K562 (cell line): ENCODE results near the gene PHTF1. TPM values are rescaled to one million over a fixed set of nuclear protein-coding genes. Genes with fewer than 3 reads are reported as not detected.

ENCODE experiments used
- ATAC-seq: fragments of 200-7000 bp; cut with Tn5 transposase; 3 replicates; pipeline ENCODE4 v1.9.1; 2020; ENCODE audit warnings: moderate library complexity
- BruUV-seq: library from RNA; stranded (reverse); fragments of 400-500 nt; replicated peaks from 2 replicates; lab custom pipeline; 2021; lab: Mats Ljungman, UMichigan
- CTCF ChIA-PET: fragments of 300-600 bp; formaldehyde crosslinking; extraction: SDS; loops from one replicate; lab custom pipeline; 2021; ENCODE audit warnings: low intra/inter-chr PET ratio; lab: Yijun Ruan, JAX
- POLR2A ChIA-PET: fragments of 300-600, 350-650 bp; sonication (Branson Sonifier 250); formaldehyde crosslinking; extraction: SDS; loops from one replicate; lab custom pipeline; 2021; ENCODE audit warnings: antibody characterized with exemption, inconsistent platforms; lab: Yijun Ruan, JAX
- DNase-seq, 4 experiments: peaks; one replicate each; pipeline versions ENCODE4 v3.0.0 to v3.0.0-alpha.2; 2011 to 2018; ENCODE audit warnings: low spot score in 3 of 4, mixed read lengths in 3 of 4; ENCODE audit errors: extremely low read depth in 1 of 4
- FAIRE-seq: peaks from 2 replicates; lab custom pipeline; 2011; peaks lifted over from hg19 to GRCh38; lab: Jason Lieb, UNC
- H2AFZ ChIP-seq: 2 replicates; pipeline ENCODE4 v1.6.0; 2011; ENCODE audit warnings: low read depth, low read length, control low read depth, inconsistent platforms
- H3K27ac ChIP-seq: fragments of 200-600 bp; 3 replicates; pipeline ENCODE4 v1.8.0; 2011; ENCODE audit warnings: low read depth, mild to moderate bottlenecking, control low read depth, inconsistent platforms, low read length, moderate library complexity, mixed read lengths; ENCODE audit errors: extremely low read depth
- H3K27me3 ChIP-seq, 2 experiments: fragments of 300-600 bp in 1 of 2; 2 replicates in 1 of 2; 3 replicates in 1 of 2; pipeline versions ENCODE4 v1.6.0 to v1.8.0; 2011; ENCODE audit warnings: inconsistent platforms in 2 of 2, low read length in 2 of 2, mild to moderate bottlenecking in 1 of 2, mixed read lengths in 1 of 2, moderate library complexity in 1 of 2; ENCODE audit not compliant: control insufficient read depth in 2 of 2, insufficient read depth in 2 of 2
- H3K36me3 ChIP-seq: fragments of 300-600 bp; 3 replicates; pipeline ENCODE4 v1.8.0; 2011; ENCODE audit warnings: mild to moderate bottlenecking, low read length, inconsistent platforms; ENCODE audit not compliant: control insufficient read depth, insufficient read depth
- H3K4me1 ChIP-seq, 2 experiments: fragments of 200-600 bp in 1 of 2; replicated peaks in 1 of 2; 2 replicates in 1 of 2; 3 replicates in 1 of 2; pipeline versions ENCODE4 v1.5.1 to v1.8.0; 2011; ENCODE audit warnings: inconsistent platforms in 2 of 2, low read length in 2 of 2, mild to moderate bottlenecking in 1 of 2, mixed read lengths in 1 of 2, moderate library complexity in 1 of 2; ENCODE audit not compliant: control insufficient read depth in 2 of 2, insufficient read depth in 2 of 2
- H3K4me2 ChIP-seq: 2 replicates; pipeline ENCODE4 v1.6.1; 2011; ENCODE audit warnings: low read length, control low read depth, inconsistent platforms, mixed read lengths; ENCODE audit not compliant: insufficient read depth
- H3K4me3 ChIP-seq: fragments of 200-600 bp; sonication (generic), shearing (Covaris generic); 2 replicates; pipeline ENCODE4 v1.5.1; 2016; ENCODE audit warnings: control low read depth, inconsistent platforms
- H3K79me2 ChIP-seq: fragments of 200-600 bp; 3 replicates; pipeline ENCODE4 v1.8.0; 2011; ENCODE audit warnings: low read length, inconsistent platforms; ENCODE audit not compliant: control insufficient read depth, insufficient read depth
- H3K9ac ChIP-seq, 2 experiments: 2 replicates each; pipeline versions ENCODE4 v1.6.0 to v1.6.1; 2011; ENCODE audit warnings: low read depth in 2 of 2, low read length in 2 of 2, control low read depth in 1 of 2, inconsistent platforms in 1 of 2, mild to moderate bottlenecking in 1 of 2, mixed read lengths in 1 of 2; ENCODE audit not compliant: insufficient read depth in 1 of 2
- H3K9me1 ChIP-seq: one replicate; pipeline ENCODE4 v1.6.0; 2011; ENCODE audit warnings: inconsistent platforms, mild to moderate bottlenecking, low read length, moderate library complexity; ENCODE audit not compliant: control insufficient read depth, insufficient read depth
- H3K9me3 ChIP-seq: replicated peaks from 2 replicates; pipeline ENCODE4 v1.5.1; 2011; ENCODE audit warnings: low read depth, low read length, inconsistent platforms; ENCODE audit not compliant: control insufficient read depth, insufficient read depth
- H4K20me1 ChIP-seq: replicated peaks from 2 replicates; pipeline ENCODE4 v1.6.1; 2011; ENCODE audit warnings: low read length, inconsistent platforms, mixed read lengths; ENCODE audit not compliant: control insufficient read depth, insufficient read depth
- GMEB1 ChIP-seq: fragments of 250-450 bp; sonication (Bioruptor Pico); IDR thresholded peaks from 2 replicates; pipeline ENCODE4 v1.4.0; 2020; ENCODE audit warnings: mild to moderate bottlenecking
- HMBOX1 ChIP-seq: sonication (generic); IDR thresholded peaks from 2 replicates; pipeline ENCODE4 v1.6.1; 2016
- JUND ChIP-seq, 2 experiments: IDR thresholded peaks; 2 replicates in 1 of 2; 3 replicates in 1 of 2; pipeline ENCODE4 v1.6.1; 2011; ENCODE audit warnings: borderline replicate concordance in 2 of 2, low read depth in 2 of 2, low read length in 2 of 2, improper control_type of control experiment in 1 of 2, missing biosample characterization in 1 of 2, missing genetic modification characterization in 1 of 2, missing genetic modification reagents in 1 of 2
- NCOA4 ChIP-seq: fragments of 450-650 bp; IDR thresholded peaks from 2 replicates; pipeline ENCODE4 v1.6.1; 2018; ENCODE audit warnings: mild to moderate bottlenecking; ENCODE audit not compliant: partially characterized antibody
- NCOR1 ChIP-seq: fragments of 450-650 bp; IDR thresholded peaks from 2 replicates; pipeline ENCODE4 v1.6.1; 2016; ENCODE audit warnings: mild to moderate bottlenecking, moderate library complexity
- SRSF9 ChIP-seq: fragments of 200-400 bp; formaldehyde crosslinking; IDR thresholded peaks from 2 replicates; pipeline ENCODE4 v1.6.1; 2017; ENCODE audit warnings: low read depth, low read length, borderline replicate concordance
- TBP ChIP-seq: optimal IDR thresholded peaks from 2 replicates; pipeline ENCODE3; 2011; ENCODE audit warnings: low read depth, low read length, improper control_type of control experiment
- ZNF239 ChIP-seq: fragments of 250-450 bp; sonication (Bioruptor Pico); IDR thresholded peaks from 2 replicates; pipeline ENCODE4 v1.4.0; 2020; ENCODE audit warnings: mild to moderate bottlenecking
- WGBS: fragments of 100-300 bp; shearing (Covaris generic); methylation state at CpG from one replicate; pipeline ENCODE4 v1.1.6; 2016; ENCODE audit warnings: low coverage, mixed read lengths; ENCODE audit not compliant: insufficient coverage; ENCODE audit errors: missing lambda C conversion rate; 5-methylcytosine and 5-hydroxymethylcytosine counted together
- in situ Hi-C: fragments of 300-500 bp; cut with MboI; formaldehyde crosslinking; loops from 4 replicates; pipeline ENCODE4 v1.15.0; 2018; ENCODE audit warnings: inconsistent platforms, mixed read lengths
- intact Hi-C: fragments of 100-400 bp; cut with micrococcal nuclease; formaldehyde crosslinking; loops from 2 replicates; pipeline ENCODE4 v1.14.2; 2022
- polyA plus RNA-seq, 8 experiments: library from polyadenylated mRNA; depleted of rRNA in 4 of 8; stranded (reverse) in 5 of 8; unstranded in 3 of 8; fragments of >200 nt; fragmentation: Nextera tagmentation in 2 of 8; fragmentation: Illumina TruSeq in 1 of 8; extraction: Ambion mirVana in 2 of 8; extraction: Trizol in 1 of 8; gene quantifications; 2 replicates each; pipeline versions ENCODE4 v1.2.1 to v1.2.3, GENCODE V29; 2011 to 2014; ENCODE audit warnings: inconsistent platforms in 1 of 8, missing spikeins in 1 of 8
- total RNA-seq, 7 experiments: library from RNA; depleted of rRNA in 6 of 7; stranded (reverse); fragments of >200 nt in 6 of 7; fragmentation: Illumina TruSeq in 2 of 7; extraction: Trizol in 2 of 7; gene quantifications; 2 replicates each; pipeline versions ENCODE4 v1.2.1 to v1.2.3, GENCODE V29; 2011 to 2021; ENCODE audit warnings: low replicate concordance in 1 of 7
- TF ChIP-seq, protein P1 (sequence below): fragments of 450-650 bp; formaldehyde crosslinking; IDR thresholded peaks from 2 replicates; pipeline ENCODE4 v1.4.0; 2020; ENCODE audit warnings: mild to moderate bottlenecking, moderate library complexity
- TF ChIP-seq, protein P2 (sequence below): fragments of 450-650 bp; IDR thresholded peaks from 2 replicates; pipeline ENCODE4 v1.6.1; 2016; ENCODE audit warnings: low read depth, mild to moderate bottlenecking, moderate library complexity
- TF ChIP-seq, protein P3 (sequence below): conservative IDR thresholded peaks from 2 replicates; pipeline ENCODE4 v1.6.1; 2011; ENCODE audit warnings: low read depth, mild to moderate bottlenecking, low read length; ENCODE audit not compliant: control insufficient read depth

The PHTF1 gene
- total and polyA plus RNA-seq, 9 of the 15 experiments (the other 6 are each of a cell fraction or from before 2014, with no cell fraction given), result 8.4 to 36.2 (median 23.0) TPM

- Histone ChIP-seq H3K4me2 (no peak overlapping the region), H4K20me1 (peaks cover 11% of the 10 kb centered on the region), H2AFZ (no peak overlapping the region), H3K9ac (no peak overlapping the region), H3K9me1 (peaks cover 5% of the 10 kb centered on the region), H3K9me3 (no peaks in the 10 kb centered on the region), H3K4me1 (peaks cover 21 to 31% of the 10 kb centered on the region in 2 experiments), H3K27ac (no peak overlapping the region), H3K4me3 (no peak overlapping the region), H3K27me3 (no peaks in the 10 kb centered on the region), H3K79me2 (peaks cover 100% of the 10 kb centered on the region), H3K36me3 (peaks cover 20% of the 10 kb centered on the region)
- CTCF ChIA-PET, result no interaction called here
- in situ Hi-C loops (no loop called here), intact Hi-C loops (no loop called here)
- no TSS peak for BruUV-seq
- POLR2A ChIA-PET, result interaction anchor here (1.5 to 1.8 kb wide), 4 partner anchors 10 to 11 kb away, joined by 4 to 8 read pairs (median 6); partner anchors contain the start of gene RSBN1
- ATAC-seq (peak; percentile 20; the same call in 2 of the 3 replicates), FAIRE-seq (no peak), DNase-seq (peak in 1 of 4 experiments; percentile 64)
- WGBS, result 41% methylated on average over 3 of the region's 3 CpGs
- TF ChIP-seq NCOA4 (no peak), ZNF239 (CRISPR knock-in tag) (no peak), GMEB1 (CRISPR knock-in tag) (no peak), TBP (no peak), JUND (IDR thresholded peaks at IDR 0.05; ENCODE audit: borderline replicate concordance, low read depth, low read length) (peak; percentile 12; the same call in 1 of the 2 replicates), JUND (tag; IDR thresholded peaks at IDR 0.05; ENCODE audit: borderline replicate concordance, low read depth, low read length) (no peak), SRSF9 (no peak), NCOR1 (no peak), HMBOX1 (no peak)
- TF ChIP-seq, protein P1, sequence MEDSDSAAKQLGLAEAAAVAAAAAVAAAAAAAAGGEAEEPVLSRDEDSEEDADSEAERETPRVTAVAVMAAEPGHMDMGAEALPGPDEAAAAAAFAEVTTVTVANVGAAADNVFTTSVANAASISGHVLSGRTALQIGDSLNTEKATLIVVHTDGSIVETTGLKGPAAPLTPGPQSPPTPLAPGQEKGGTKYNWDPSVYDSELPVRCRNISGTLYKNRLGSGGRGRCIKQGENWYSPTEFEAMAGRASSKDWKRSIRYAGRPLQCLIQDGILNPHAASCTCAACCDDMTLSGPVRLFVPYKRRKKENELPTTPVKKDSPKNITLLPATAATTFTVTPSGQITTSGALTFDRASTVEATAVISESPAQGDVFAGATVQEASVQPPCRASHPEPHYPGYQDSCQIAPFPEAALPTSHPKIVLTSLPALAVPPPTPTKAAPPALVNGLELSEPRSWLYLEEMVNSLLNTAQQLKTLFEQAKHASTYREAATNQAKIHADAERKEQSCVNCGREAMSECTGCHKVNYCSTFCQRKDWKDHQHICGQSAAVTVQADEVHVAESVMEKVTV (CRISPR knock-in tag), result no peak
- TF ChIP-seq, protein P2, sequence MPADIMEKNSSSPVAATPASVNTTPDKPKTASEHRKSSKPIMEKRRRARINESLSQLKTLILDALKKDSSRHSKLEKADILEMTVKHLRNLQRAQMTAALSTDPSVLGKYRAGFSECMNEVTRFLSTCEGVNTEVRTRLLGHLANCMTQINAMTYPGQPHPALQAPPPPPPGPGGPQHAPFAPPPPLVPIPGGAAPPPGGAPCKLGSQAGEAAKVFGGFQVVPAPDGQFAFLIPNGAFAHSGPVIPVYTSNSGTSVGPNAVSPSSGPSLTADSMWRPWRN, result no peak
- TF ChIP-seq, protein P3, sequence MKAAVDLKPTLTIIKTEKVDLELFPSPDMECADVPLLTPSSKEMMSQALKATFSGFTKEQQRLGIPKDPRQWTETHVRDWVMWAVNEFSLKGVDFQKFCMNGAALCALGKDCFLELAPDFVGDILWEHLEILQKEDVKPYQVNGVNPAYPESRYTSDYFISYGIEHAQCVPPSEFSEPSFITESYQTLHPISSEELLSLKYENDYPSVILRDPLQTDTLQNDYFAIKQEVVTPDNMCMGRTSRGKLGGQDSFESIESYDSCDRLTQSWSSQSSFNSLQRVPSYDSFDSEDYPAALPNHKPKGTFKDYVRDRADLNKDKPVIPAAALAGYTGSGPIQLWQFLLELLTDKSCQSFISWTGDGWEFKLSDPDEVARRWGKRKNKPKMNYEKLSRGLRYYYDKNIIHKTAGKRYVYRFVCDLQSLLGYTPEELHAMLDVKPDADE, result no peak
Measured at GRCh38 chr1:113802367-113803007, 43.2 kb upstream of the PHTF1 start.
